ENCODE data around the gene SEC24C.

SEC24C gene

GRCh38 chr10:73758704-73759511 is 14.7 kb downstream of the SEC24C start:
- no peaks in the 10 kb centered on the region for H3K27me3 ChIP-seq (replicated peaks; ENCODE audit: control insufficient read depth, insufficient read depth, low read length)
- H3K36me3 ChIP-seq (ENCODE audit: control insufficient read depth, insufficient read depth, low read length) = peaks cover 29% of the 10 kb centered on the region
- no peak for DNase-seq (ENCODE audit: extremely low read depth, insufficient read length)
- no peak overlapping the region for H3K4me3 ChIP-seq (replicated peaks; ENCODE audit: low read depth, low read length)
- TF ChIP-seq CTCF (IDR thresholded peaks at IDR 0.05; ENCODE audit: insufficient read depth, low read length, poor library complexity, severe bottlenecking) = no peak

- TF ChIP-seq CTCF (IDR thresholded peaks at IDR 0.05; ENCODE audit: insufficient read depth, low read length, poor library complexity, severe bottlenecking) = no peak
- Histone ChIP-seq H3K36me3 (ENCODE audit: control insufficient read depth, insufficient read depth, low read length) (peaks cover 33% of the 10 kb centered on the region), H3K27me3 (replicated peaks; ENCODE audit: control insufficient read depth, insufficient read depth, low read length) (no peaks in the 10 kb centered on the region), H3K4me3 (replicated peaks; ENCODE audit: low read depth, low read length) (no peak overlapping the region)
- DNase-seq (ENCODE audit: extremely low read depth, insufficient read length) = no peak
Measured at GRCh38 chr10:73759512-73760115, 15.4 kb downstream of the SEC24C start.

- Histone ChIP-seq H3K4me3 (replicated peaks; ENCODE audit: low read depth, low read length) (no peak overlapping the region), H3K27me3 (replicated peaks; ENCODE audit: control insufficient read depth, insufficient read depth, low read length) (no peaks in the 10 kb centered on the region), H3K36me3 (ENCODE audit: control insufficient read depth, insufficient read depth, low read length) (peaks cover 51% of the 10 kb centered on the region)
- no peak for DNase-seq (ENCODE audit: extremely low read depth, insufficient read length)
- TF ChIP-seq CTCF (IDR thresholded peaks at IDR 0.05; ENCODE audit: insufficient read depth, low read length, poor library complexity, severe bottlenecking) = no peak
Measured at GRCh38 chr10:73761781-73762180, 17.6 kb downstream of the SEC24C start.

GRCh38 chr10:73762915-73763314 is 18.7 kb downstream of the SEC24C start:
- no peak for DNase-seq (ENCODE audit: extremely low read depth, insufficient read length)
- H3K27me3 ChIP-seq (replicated peaks; ENCODE audit: control insufficient read depth, insufficient read depth, low read length) = no peaks in the 10 kb centered on the region
- H3K36me3 ChIP-seq (ENCODE audit: control insufficient read depth, insufficient read depth, low read length) = peaks cover 51% of the 10 kb centered on the region
- H3K4me3 ChIP-seq (replicated peaks; ENCODE audit: low read depth, low read length) = no peak overlapping the region
- TF ChIP-seq CTCF (IDR thresholded peaks at IDR 0.05; ENCODE audit: insufficient read depth, low read length, poor library complexity, severe bottlenecking) = no peak

- Histone ChIP-seq H3K36me3 (ENCODE audit: control insufficient read depth, insufficient read depth, low read length) (peaks cover 51% of the 10 kb centered on the region), H3K4me3 (replicated peaks; ENCODE audit: low read depth, low read length) (no peak overlapping the region), H3K27me3 (replicated peaks; ENCODE audit: control insufficient read depth, insufficient read depth, low read length) (no peaks in the 10 kb centered on the region)
Measured at GRCh38 chr10:73763343-73763742, 19.2 kb downstream of the SEC24C start.

More at GRCh38 chr10:73763343-73763742, 19.2 kb downstream of the SEC24C start:
- no peak for TF ChIP-seq CTCF (IDR thresholded peaks at IDR 0.05; ENCODE audit: insufficient read depth, low read length, poor library complexity, severe bottlenecking)
- no peak for DNase-seq (ENCODE audit: extremely low read depth, insufficient read length)

Data from GM06990 (cell line).